ENCODE results near the gene PRCD. TPM values are rescaled to one million over a fixed set of nuclear protein-coding genes. Genes with fewer than 3 reads are reported as not detected.

PRCD gene
- total RNA-seq, 2 donors from 2014 or later: 1.9 to 2.4 TPM

GRCh38 chr17:76570877-76571471, 31.1 kb downstream of the PRCD start:
- Histone ChIP-seq H3K9me3 (no peaks in the 10 kb centered on the region), H3K27ac (no peak overlapping the region), H3K4me1 (ENCODE audit: control insufficient read depth in 1 of 2, low read depth in 2 of 2) (no peaks in the 10 kb centered on the region), H3K27me3 (replicated peaks; ENCODE audit: insufficient read depth) (no peaks in the 10 kb centered on the region), H3K36me3 (no peaks in the 10 kb centered on the region), H3K4me3 (no peak overlapping the region)
- no peak for DNase-seq (ENCODE audit: low spot score)
- no peak for TF ChIP-seq CTCF (IDR thresholded peaks at IDR 0.05)
- no peak for ATAC-seq (ENCODE audit: insufficient number of reproducible peaks, low FRiP score, low read depth)

- Histone ChIP-seq H3K27me3 (replicated peaks; ENCODE audit: insufficient read depth) (no peaks in the 10 kb centered on the region), H3K4me1 (ENCODE audit: control insufficient read depth in 1 of 2, low read depth in 2 of 2) (no peaks in the 10 kb centered on the region), H3K4me3 (no peak overlapping the region), H3K9me3 (no peaks in the 10 kb centered on the region), H3K27ac (no peak overlapping the region), H3K36me3 (no peaks in the 10 kb centered on the region)
- TF ChIP-seq CTCF (IDR thresholded peaks at IDR 0.05): no peak
- ATAC-seq (ENCODE audit: insufficient number of reproducible peaks, low FRiP score, low read depth): no peak
- DNase-seq (ENCODE audit: low spot score): no peak
Observed at GRCh38 chr17:76572201-76572910, 32.5 kb downstream of the PRCD start.

GRCh38 chr17:76573096-76573495, 33.3 kb downstream of the PRCD start:
- H3K9me3 ChIP-seq: no peaks in the 10 kb centered on the region
- no peak overlapping the region for H3K4me3 ChIP-seq
- H3K4me1 ChIP-seq (ENCODE audit: control insufficient read depth in 1 of 2, low read depth in 2 of 2): no peaks in the 10 kb centered on the region
- no peaks in the 10 kb centered on the region for H3K27me3 ChIP-seq (replicated peaks; ENCODE audit: insufficient read depth)
- H3K27ac ChIP-seq: no peak overlapping the region
- no peak for TF ChIP-seq CTCF (IDR thresholded peaks at IDR 0.05)
- DNase-seq (ENCODE audit: low spot score) (no peak), ATAC-seq (ENCODE audit: insufficient number of reproducible peaks, low FRiP score, low read depth) (no peak)
- H3K36me3 ChIP-seq: no peaks in the 10 kb centered on the region

GRCh38 chr17:76574166-76574565, 34.3 kb downstream of the PRCD start:
- Histone ChIP-seq H3K27ac (no peak overlapping the region), H3K4me1 (ENCODE audit: control insufficient read depth in 1 of 2, low read depth in 2 of 2) (no peaks in the 10 kb centered on the region), H3K9me3 (no peaks in the 10 kb centered on the region), H3K4me3 (no peak overlapping the region), H3K36me3 (no peaks in the 10 kb centered on the region), H3K27me3 (replicated peaks; ENCODE audit: insufficient read depth) (no peaks in the 10 kb centered on the region)
- TF ChIP-seq CTCF (IDR thresholded peaks at IDR 0.05): no peak
- ATAC-seq (ENCODE audit: insufficient number of reproducible peaks, low FRiP score, low read depth) (no peak), DNase-seq (ENCODE audit: low spot score) (no peak)

GRCh38 chr17:76575570-76575969, 35.7 kb downstream of the PRCD start:
- ATAC-seq (ENCODE audit: insufficient number of reproducible peaks, low FRiP score, low read depth): no peak
- no peak overlapping the region for H3K4me3 ChIP-seq
- no peaks in the 10 kb centered on the region for H3K4me1 ChIP-seq (ENCODE audit: control insufficient read depth in 1 of 2, low read depth in 2 of 2)
- H3K27ac ChIP-seq: no peak overlapping the region
- no peak for TF ChIP-seq CTCF (IDR thresholded peaks at IDR 0.05)
- DNase-seq (ENCODE audit: low spot score): no peak
- H3K36me3 ChIP-seq: no peaks in the 10 kb centered on the region
- H3K27me3 ChIP-seq (replicated peaks; ENCODE audit: insufficient read depth): no peaks in the 10 kb centered on the region
- no peaks in the 10 kb centered on the region for H3K9me3 ChIP-seq
